Erythroblast (primary cell): ENCODE data around the gene HAGHL.
"Not testable (repeated sequence)": the region's sequence is repeated elsewhere in the genome, so short reads cannot be mapped to it uniquely, and the experiment has no call there.

Experiments
- DNase-seq, 2 experiments: peaks; one replicate each; lab custom pipeline; 2025; lab: John Stamatoyannopoulos, UW
- GATA1 ChIP-seq: IDR thresholded peaks from 2 replicates; pipeline ENCODE4 v1.6.1; 2011; ENCODE audit warnings: low read depth, mild to moderate bottlenecking, control low read depth, low read length, moderate library complexity
- POLR2A ChIP-seq: IDR thresholded peaks from 2 replicates; pipeline ENCODE4 v1.6.1; 2011; ENCODE audit warnings: mild to moderate bottlenecking, low read length

The HAGHL gene

GRCh38 chr16:772959-773358, 46.1 kb downstream of the HAGHL start:
- no peak for TF ChIP-seq POLR2A
- TF ChIP-seq GATA1, result no peak
- DNase-seq, result no peak

- TF ChIP-seq GATA1, result no peak
- no peak for TF ChIP-seq POLR2A
These were observed 47.4 kb downstream of the HAGHL start for GRCh38 chr16:774086-775001.

DNA sequence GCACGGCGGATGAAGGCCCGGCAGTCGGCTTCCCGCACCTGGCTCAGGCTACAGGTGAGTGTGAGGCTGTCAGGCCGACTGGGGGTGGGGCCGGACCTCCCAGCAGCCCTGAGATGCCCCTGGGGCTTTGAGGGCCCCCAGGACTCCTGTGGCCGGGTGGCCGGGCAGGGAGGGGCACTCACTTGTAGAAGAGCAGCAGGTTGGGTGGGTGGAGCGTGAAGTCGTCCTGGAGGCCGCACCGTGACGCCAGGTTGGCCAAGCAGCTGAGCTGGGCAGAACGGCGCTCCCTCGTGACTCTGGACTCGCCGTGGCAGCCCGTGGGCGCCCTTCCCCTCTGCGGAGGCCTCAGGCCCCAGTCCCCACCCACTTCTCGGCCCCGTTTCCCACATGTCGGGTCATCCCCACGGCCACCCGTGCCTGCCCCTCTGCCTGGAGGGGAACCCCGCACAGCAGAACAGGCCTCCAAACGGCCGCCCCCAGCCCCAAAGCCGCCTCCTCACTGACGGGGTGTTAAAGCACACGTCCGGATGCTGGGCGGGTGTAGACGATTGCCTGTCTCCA, 48.4 kb downstream of the HAGHL start:
- TF ChIP-seq POLR2A (no peak), GATA1 (no peak)

More at GRCh38 chr16:774086-775001, 47.4 kb downstream of the HAGHL start:
- DNase-seq, result no peak

DNA sequence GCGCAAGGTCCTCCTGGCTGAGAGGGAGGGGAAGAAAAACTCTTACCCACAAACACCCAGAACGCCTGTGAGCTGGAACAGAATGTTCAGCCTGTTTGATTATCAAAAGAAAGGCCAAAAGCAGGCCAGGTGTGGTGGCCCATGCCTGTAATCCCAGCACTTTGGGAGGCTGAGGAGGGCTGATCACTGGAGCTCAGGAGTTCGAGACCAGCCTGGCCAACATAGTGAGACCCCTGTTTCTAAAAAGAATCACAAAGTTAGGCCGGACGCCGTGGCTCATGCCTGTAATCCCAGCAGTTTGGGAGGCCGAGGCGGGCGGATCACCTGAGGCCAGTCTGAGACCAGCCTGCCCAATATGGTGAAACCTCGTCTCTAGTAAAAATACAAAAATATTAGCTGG, 49.4 kb downstream of the HAGHL start:
- DNase-seq, result not testable (repeated sequence)

More for the DNA sequence above, 48.4 kb downstream of the HAGHL start:
- no peak for DNase-seq

DNA sequence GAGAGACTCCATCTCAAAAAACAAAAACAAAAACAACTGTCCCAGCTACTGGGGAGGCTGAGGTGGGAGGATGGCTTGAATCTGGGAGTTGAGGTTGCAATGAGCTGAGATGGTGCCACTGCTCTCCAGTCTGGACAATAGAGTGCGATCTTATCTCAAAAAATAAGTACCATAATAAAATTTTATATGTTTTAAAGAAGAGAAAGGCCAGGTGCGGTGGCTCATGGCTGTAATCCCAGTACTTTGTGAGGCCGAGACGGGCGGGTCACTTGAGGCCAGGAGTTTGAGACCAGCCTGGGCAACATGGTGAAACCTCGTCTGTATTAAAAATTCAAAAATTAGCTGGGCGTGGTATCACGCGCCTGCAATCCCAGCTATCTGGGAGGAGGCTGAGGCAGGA, 49.9 kb downstream of the HAGHL start:
- DNase-seq, result no peak
- TF ChIP-seq GATA1 (no peak), POLR2A (no peak)

DNA sequence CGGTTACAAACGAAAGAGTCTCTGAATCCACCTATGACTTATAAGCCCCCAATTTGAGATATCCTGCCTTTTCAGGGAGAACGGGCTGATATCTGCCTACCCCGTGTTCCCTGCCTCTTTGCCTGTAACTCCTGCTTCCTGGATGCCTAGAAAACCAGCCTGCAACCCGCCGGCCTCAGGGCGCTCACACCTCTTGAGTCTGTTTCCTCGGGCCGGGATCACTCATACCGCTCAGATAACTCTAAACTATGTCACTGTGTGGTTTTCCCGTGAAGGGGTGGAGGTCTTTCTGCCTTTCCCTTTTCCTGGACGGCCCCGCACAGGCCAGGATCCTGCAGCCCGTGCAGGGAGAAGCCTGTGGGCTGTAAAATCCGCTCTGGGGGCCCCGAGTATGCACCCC, 50.9 kb downstream of the HAGHL start:
- DNase-seq, result no peak
- TF ChIP-seq POLR2A (no peak), GATA1 (no peak)

DNA sequence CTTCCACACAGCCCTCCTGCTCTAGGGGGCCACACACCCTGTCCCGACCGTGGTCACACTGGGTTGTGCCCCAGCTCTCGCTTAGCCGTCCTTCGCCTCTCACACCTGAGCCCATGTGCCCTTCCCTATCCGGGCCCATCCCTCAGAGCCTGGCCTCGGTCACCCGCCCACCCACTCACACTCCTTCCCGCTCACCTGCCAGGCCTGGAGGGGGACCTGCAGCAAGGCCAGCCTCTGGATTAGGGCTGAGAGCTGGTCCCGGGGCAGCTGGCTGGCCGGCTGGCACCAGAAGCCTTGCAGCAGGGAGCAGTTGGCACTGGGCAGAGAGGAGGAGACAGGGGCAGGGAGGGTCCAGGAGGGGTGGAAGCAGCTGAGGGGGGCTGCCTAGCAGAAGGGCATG, 51.5 kb downstream of the HAGHL start:
- TF ChIP-seq GATA1 (no peak), POLR2A (no peak)
- DNase-seq, result no peak

DNA sequence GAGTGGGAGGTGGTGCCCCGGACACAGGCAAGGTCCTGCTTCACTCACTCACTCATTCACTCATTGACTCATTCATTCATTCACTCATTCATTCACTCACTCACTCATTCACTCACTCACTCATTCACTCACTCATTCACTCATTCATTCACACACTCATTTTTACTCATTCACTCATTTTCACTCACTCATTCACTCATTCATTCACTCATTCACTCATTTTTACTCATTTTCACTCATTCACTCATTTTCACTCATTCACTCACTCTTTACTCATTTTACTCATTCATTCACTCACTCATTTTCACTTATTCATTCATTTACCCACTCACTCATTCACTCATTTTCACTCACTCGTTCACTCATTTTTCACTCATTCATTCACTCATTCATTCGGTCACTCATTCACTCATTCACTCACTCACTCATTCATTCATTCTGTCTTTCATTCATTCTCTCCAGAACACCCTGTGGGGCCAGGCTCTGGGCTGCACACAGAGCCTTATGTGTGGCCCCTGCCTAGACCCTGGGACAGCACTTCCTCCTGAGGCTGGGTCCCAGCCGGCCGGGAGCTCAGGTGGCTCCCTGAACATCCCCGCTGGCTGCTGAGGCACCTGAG, 52.1 kb downstream of the HAGHL start:
- no peak for DNase-seq

More for the DNA sequence above, 52.1 kb downstream of the HAGHL start:
- TF ChIP-seq POLR2A, result no peak
- TF ChIP-seq GATA1, result no peak
